ENCODE measurements around the gene BTG3. TPM values are rescaled to one million over a fixed set of nuclear protein-coding genes. Genes with fewer than 3 reads are reported as not detected.

The BTG3 gene, protein sequence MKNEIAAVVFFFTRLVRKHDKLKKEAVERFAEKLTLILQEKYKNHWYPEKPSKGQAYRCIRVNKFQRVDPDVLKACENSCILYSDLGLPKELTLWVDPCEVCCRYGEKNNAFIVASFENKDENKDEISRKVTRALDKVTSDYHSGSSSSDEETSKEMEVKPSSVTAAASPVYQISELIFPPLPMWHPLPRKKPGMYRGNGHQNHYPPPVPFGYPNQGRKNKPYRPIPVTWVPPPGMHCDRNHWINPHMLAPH
- total RNA-seq: 30.9 and 33.7 TPM in 2 replicates

DNA sequence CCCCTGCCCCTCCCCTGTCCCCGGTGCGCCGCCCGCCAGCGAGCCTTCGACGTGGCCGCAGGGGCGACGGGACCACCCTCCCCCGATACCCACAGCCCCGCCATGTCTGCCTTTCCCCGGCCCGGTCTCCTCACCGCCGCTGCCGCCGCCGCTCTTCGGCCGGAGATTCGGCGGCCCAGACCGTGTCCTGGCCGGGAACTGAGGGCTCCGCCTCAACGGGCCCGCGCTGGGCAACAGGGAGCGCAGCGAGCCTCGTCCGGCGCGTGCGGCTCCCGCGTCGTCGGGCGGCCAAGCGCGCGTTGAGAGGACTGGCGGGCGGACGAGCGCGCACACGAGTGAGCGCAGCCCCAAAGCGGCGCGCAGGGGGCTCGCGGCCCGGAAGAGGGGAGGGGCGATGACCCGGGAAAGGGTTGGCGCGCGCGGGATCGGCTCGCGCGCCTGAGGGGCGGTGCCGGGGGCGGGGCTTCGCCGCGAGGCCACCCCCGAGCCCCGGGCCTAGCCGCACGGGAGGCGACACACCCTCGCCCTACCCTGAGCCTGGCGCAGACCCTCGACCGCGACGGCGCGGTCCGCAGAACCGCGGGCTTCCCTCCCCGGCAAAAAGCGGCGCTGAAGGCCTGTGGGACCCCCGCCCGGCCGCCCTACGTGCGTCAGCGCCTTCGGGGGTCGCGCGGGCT is at the start of gene BTG3:
BTG3 (minus strand) TSS at position 337 of the 677 bp plus-strand sequence. CDS start 3,757 bp downstream, outside the sequence.

Other genes with a start within 250 kb of the BTG3 start
- 4.1 and 4.4 TPM in 2 replicates for gene CXADR, start 99.9 kb downstream of the BTG3 start, total RNA-seq
- 3.7 and 4.1 TPM in 2 replicates for gene C21orf91, start 206.5 kb upstream of the BTG3 start, total RNA-seq

All from cardiac ventricle fibroblast (primary cell).